SK-N-SH treated with all-trans-retinoic acid at 6 μM for 48 hours (cell line): ENCODE results near the gene KRTAP1-3.

Source experiments
- ARNTL ChIP-seq: fragments of 450-650 bp; formaldehyde crosslinking; IDR thresholded peaks from 2 replicates; pipeline ENCODE4 v1.5.0; 2020; ENCODE audit warnings: low read depth, mild to moderate bottlenecking, moderate library complexity, borderline replicate concordance
- ESRRG ChIP-seq: fragments of 250-450 bp; sonication (Bioruptor Pico); IDR thresholded peaks from 2 replicates; pipeline ENCODE4 v1.6.1; 2021; ENCODE audit warnings: mild to moderate bottlenecking
- GLIS3 ChIP-seq: fragments of 250-450 bp; sonication (Bioruptor Pico); IDR thresholded peaks from 2 replicates; pipeline ENCODE4 v1.5.0; 2020; ENCODE audit warnings: mild to moderate bottlenecking, moderate library complexity
- PATZ1 ChIP-seq: fragments of 250-450 bp; sonication (Bioruptor Pico); IDR thresholded peaks from 2 replicates; pipeline ENCODE4 v1.8.0; 2020; ENCODE audit warnings: mild to moderate bottlenecking, moderate library complexity, borderline replicate concordance
- RARB ChIP-seq: fragments of 250-450 bp; sonication (Bioruptor Pico); IDR thresholded peaks from 2 replicates; pipeline ENCODE4 v1.8.0; 2021; ENCODE audit warnings: mild to moderate bottlenecking, moderate library complexity
- SNAI2 ChIP-seq: fragments of 250-450 bp; sonication (Bioruptor Pico); IDR thresholded peaks from 2 replicates; pipeline ENCODE4 v1.5.0; 2020; ENCODE audit warnings: mild to moderate bottlenecking, moderate library complexity
- TCF4 ChIP-seq: fragments of 250-450 bp; sonication (Bioruptor Pico); IDR thresholded peaks from 2 replicates; pipeline ENCODE4 v1.8.0; 2021; ENCODE audit warnings: mild to moderate bottlenecking, moderate library complexity, borderline replicate concordance
- TSHZ2 ChIP-seq: fragments of 250-450 bp; sonication (Bioruptor Pico); IDR thresholded peaks from 2 replicates; pipeline ENCODE4 v1.5.0; 2020; ENCODE audit warnings: mild to moderate bottlenecking, moderate library complexity
- ZFP30 ChIP-seq: fragments of 450-650 bp; formaldehyde crosslinking; IDR thresholded peaks from 2 replicates; pipeline ENCODE4 v1.5.0; 2022; ENCODE audit warnings: mild to moderate bottlenecking, moderate library complexity
- ZNF565 ChIP-seq: fragments of 450-650 bp; formaldehyde crosslinking; conservative IDR thresholded peaks from 2 replicates; pipeline ENCODE4 v1.5.0; 2020; ENCODE audit warnings: low read depth, mild to moderate bottlenecking, moderate library complexity
- ZNF8 ChIP-seq: fragments of 450-650 bp; formaldehyde crosslinking; IDR thresholded peaks from 2 replicates; pipeline ENCODE4 v1.5.0; 2020; ENCODE audit warnings: mild to moderate bottlenecking, moderate library complexity
- TF ChIP-seq, protein P1 (sequence below): fragments of 250-450 bp; sonication (Bioruptor Pico); IDR thresholded peaks from 2 replicates; pipeline ENCODE4 v1.5.1; 2020; ENCODE audit warnings: low read depth, mild to moderate bottlenecking, moderate library complexity

GRCh38 chr17:41063449-41063848 is 28.8 kb upstream of the KRTAP1-3 start:
- TF ChIP-seq GLIS3 (CRISPR knock-in tag): no peak
- no peak for TF ChIP-seq ZNF565
- no peak for TF ChIP-seq ZFP30 (CRISPR knock-in tag)
- TF ChIP-seq ZNF8 (CRISPR knock-in tag): no peak
- TF ChIP-seq TSHZ2 (CRISPR knock-in tag): no peak
- TF ChIP-seq, protein P1, sequence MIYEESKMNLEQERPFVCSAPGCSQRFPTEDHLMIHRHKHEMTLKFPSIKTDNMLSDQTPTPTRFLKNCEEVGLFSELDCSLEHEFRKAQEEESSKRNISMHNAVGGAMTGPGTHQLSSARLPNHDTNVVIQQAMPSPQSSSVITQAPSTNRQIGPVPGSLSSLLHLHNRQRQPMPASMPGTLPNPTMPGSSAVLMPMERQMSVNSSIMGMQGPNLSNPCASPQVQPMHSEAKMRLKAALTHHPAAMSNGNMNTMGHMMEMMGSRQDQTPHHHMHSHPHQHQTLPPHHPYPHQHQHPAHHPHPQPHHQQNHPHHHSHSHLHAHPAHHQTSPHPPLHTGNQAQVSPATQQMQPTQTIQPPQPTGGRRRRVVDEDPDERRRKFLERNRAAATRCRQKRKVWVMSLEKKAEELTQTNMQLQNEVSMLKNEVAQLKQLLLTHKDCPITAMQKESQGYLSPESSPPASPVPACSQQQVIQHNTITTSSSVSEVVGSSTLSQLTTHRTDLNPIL (CRISPR knock-in tag): no peak
- TF ChIP-seq RARB (CRISPR knock-in tag): no peak
- no peak for TF ChIP-seq SNAI2 (CRISPR knock-in tag)
- no peak for TF ChIP-seq PATZ1
- TF ChIP-seq ESRRG (CRISPR knock-in tag): no peak
- no peak for TF ChIP-seq TCF4 (CRISPR knock-in tag)
- no peak for TF ChIP-seq ARNTL (CRISPR knock-in tag)
